DOHH2 (cell line): ENCODE results near the gene CEBPG.

Source experiments
- H3F3A ChIP-seq: fragments of 200-600 bp; sonication (generic), shearing (Covaris generic); 2 replicates; pipeline ENCODE4 v1.6.0; 2016; ENCODE audit warnings: antibody characterized with exemption, mild to moderate bottlenecking; ENCODE audit not compliant: control insufficient read depth, insufficient read depth
- H3K27ac ChIP-seq: fragments of 200-600 bp; sonication (generic); 2 replicates; pipeline ENCODE4 v1.5.1; 2014; ENCODE audit warnings: low read depth, mild to moderate bottlenecking, low read length, moderate library complexity
- H3K27me3 ChIP-seq: fragments of 200-600 bp; sonication (generic); 2 replicates; pipeline ENCODE4 v1.6.1; 2014; ENCODE audit warnings: mild to moderate bottlenecking, low read length, mixed read lengths; ENCODE audit not compliant: control insufficient read depth
- H3K36me3 ChIP-seq: fragments of 200-600 bp; sonication (generic); 2 replicates; pipeline ENCODE4 v1.6.1; 2014; ENCODE audit warnings: mild to moderate bottlenecking, low read length, moderate library complexity, mixed read lengths; ENCODE audit not compliant: control insufficient read depth
- H3K4me1 ChIP-seq: fragments of 200-600 bp; sonication (generic); 2 replicates; pipeline ENCODE4 v1.6.1; 2014; ENCODE audit warnings: mild to moderate bottlenecking, low read length, mixed read lengths; ENCODE audit not compliant: control insufficient read depth
- H3K4me2 ChIP-seq: fragments of 200-600 bp; sonication (generic); 2 replicates; pipeline ENCODE4 v1.6.0; 2014; ENCODE audit warnings: mild to moderate bottlenecking, low read length, moderate library complexity
- H3K4me3 ChIP-seq: fragments of 200-600 bp; sonication (generic); 2 replicates; pipeline ENCODE4 v1.5.1; 2014; ENCODE audit warnings: mild to moderate bottlenecking, low read length, mixed read lengths
- H3K79me2 ChIP-seq: fragments of 200-600 bp; sonication (generic); 2 replicates; pipeline ENCODE4 v1.6.1; 2014; ENCODE audit warnings: mild to moderate bottlenecking, low read length, mixed read lengths; ENCODE audit not compliant: control insufficient read depth
- H3K9me2 ChIP-seq: fragments of 200-600 bp; sonication (generic); replicated peaks from 2 replicates; pipeline ENCODE4 v1.6.1; 2014; ENCODE audit warnings: mild to moderate bottlenecking, low read length, mixed read lengths; ENCODE audit not compliant: control insufficient read depth
- H3K9me3 ChIP-seq: fragments of 200-600 bp; sonication (generic); 2 replicates; pipeline ENCODE4 v1.6.1; 2014; ENCODE audit warnings: antibody characterized with exemption, low read length, mixed read lengths; ENCODE audit not compliant: control insufficient read depth, insufficient read depth
- H4K20me1 ChIP-seq: fragments of 200-600 bp; sonication (generic); 2 replicates; pipeline ENCODE4 v1.6.0; 2014; ENCODE audit warnings: low read depth, mild to moderate bottlenecking, antibody characterized with exemption, low read length, moderate library complexity; ENCODE audit not compliant: control insufficient read depth, insufficient read depth
- CTCF ChIP-seq: fragments of 200-600 bp; sonication (generic); IDR thresholded peaks from one replicate; pipeline ENCODE4 v1.5.1; 2014; ENCODE audit warnings: antibody characterized with exemption, mild to moderate bottlenecking, low read depth, low read length; ENCODE audit not compliant: poor library complexity, severe bottlenecking
- EZH2phosphoT487 ChIP-seq: fragments of 200-600 bp; sonication (generic); IDR thresholded peaks from 2 replicates; pipeline ENCODE4 v1.6.1; 2017; ENCODE audit warnings: borderline replicate concordance, mild to moderate bottlenecking, antibody characterized with exemption, low read length, moderate library complexity, mixed read lengths

Gene CEBPG

GRCh38 chr19:33329060-33329459 lies 44.4 kb upstream of the CEBPG start:
- Histone ChIP-seq H3K27ac (no peak overlapping the region), H4K20me1 (no peaks in the 10 kb centered on the region), H3K4me1 (no peaks in the 10 kb centered on the region), H3F3A (no peaks in the 10 kb centered on the region), H3K79me2 (no peaks in the 10 kb centered on the region), H3K4me2 (no peak overlapping the region), H3K36me3 (no peaks in the 10 kb centered on the region), H3K9me2 (no peaks in the 10 kb centered on the region), H3K27me3 (no peaks in the 10 kb centered on the region), H3K9me3 (no peaks in the 10 kb centered on the region), H3K4me3 (no peak overlapping the region)
- TF ChIP-seq EZH2phosphoT487 (no peak), CTCF (no peak)

GRCh38 chr19:33329736-33330135 lies 43.8 kb upstream of the CEBPG start:
- Histone ChIP-seq H3K27me3 (no peaks in the 10 kb centered on the region), H3F3A (no peaks in the 10 kb centered on the region), H3K9me3 (no peaks in the 10 kb centered on the region), H3K27ac (no peak overlapping the region), H4K20me1 (no peaks in the 10 kb centered on the region), H3K4me2 (no peak overlapping the region), H3K36me3 (no peaks in the 10 kb centered on the region), H3K4me1 (no peaks in the 10 kb centered on the region), H3K4me3 (no peak overlapping the region), H3K9me2 (no peaks in the 10 kb centered on the region), H3K79me2 (no peaks in the 10 kb centered on the region)
- no peak for TF ChIP-seq CTCF
- TF ChIP-seq EZH2phosphoT487, result no peak

GRCh38 chr19:33332248-33332647 lies 41.3 kb upstream of the CEBPG start:
- no peaks in the 10 kb centered on the region for H3K9me2 ChIP-seq
- TF ChIP-seq CTCF (no peak), EZH2phosphoT487 (no peak)
- H3K36me3 ChIP-seq, result no peaks in the 10 kb centered on the region
- no peaks in the 10 kb centered on the region for H3K4me1 ChIP-seq
- H3K27ac ChIP-seq, result no peak overlapping the region
- no peaks in the 10 kb centered on the region for H3K9me3 ChIP-seq
- H4K20me1 ChIP-seq, result no peaks in the 10 kb centered on the region
- no peaks in the 10 kb centered on the region for H3K27me3 ChIP-seq
- H3K4me3 ChIP-seq, result no peak overlapping the region
- H3F3A ChIP-seq, result no peaks in the 10 kb centered on the region
- H3K79me2 ChIP-seq, result no peaks in the 10 kb centered on the region
- H3K4me2 ChIP-seq, result no peak overlapping the region

- Histone ChIP-seq H3K79me2 (no peaks in the 10 kb centered on the region), H3K4me1 (no peaks in the 10 kb centered on the region), H3K9me3 (no peaks in the 10 kb centered on the region), H3K9me2 (no peaks in the 10 kb centered on the region), H3K27me3 (no peaks in the 10 kb centered on the region), H3K4me3 (no peak overlapping the region), H3K36me3 (no peaks in the 10 kb centered on the region), H4K20me1 (no peaks in the 10 kb centered on the region), H3K4me2 (no peak overlapping the region), H3K27ac (no peak overlapping the region), H3F3A (no peaks in the 10 kb centered on the region)
- no peak for TF ChIP-seq CTCF
- TF ChIP-seq EZH2phosphoT487, result no peak
Measured at GRCh38 chr19:33333151-33333550, 40.4 kb upstream of the CEBPG start.
